HFFc6 (cell line): ENCODE results near the gene TRAF1. TPM values are rescaled to one million over a fixed set of nuclear protein-coding genes. Genes with fewer than 3 reads are reported as not detected.

ENCODE experiments used
- DNase-seq: peaks from one replicate; pipeline ENCODE4 v3.0.0-alpha.2; 2018
- H3K27ac Mint-ChIP-seq: 2 replicates; pipeline ENCODE4 v1.8.0; 2020; ENCODE audit warnings: mild to moderate bottlenecking, mixed read lengths
- H3K27me3 Mint-ChIP-seq: 2 replicates; pipeline ENCODE4 v1.8.0; 2021; ENCODE audit warnings: mild to moderate bottlenecking, moderate library complexity, mixed read lengths; ENCODE audit not compliant: insufficient read depth
- H3K36me3 Mint-ChIP-seq: 2 replicates; pipeline ENCODE4 v1.8.0; 2021; ENCODE audit warnings: low read depth, mixed read lengths
- H3K4me1 Mint-ChIP-seq: 2 replicates; pipeline ENCODE4 v1.8.0; 2020; ENCODE audit warnings: low read depth, mixed read lengths
- H3K4me3 Mint-ChIP-seq: 2 replicates; pipeline ENCODE4 v1.8.0; 2020; ENCODE audit warnings: mild to moderate bottlenecking, moderate library complexity, mixed read lengths
- H3K9me3 Mint-ChIP-seq: 2 replicates; pipeline ENCODE4 v1.8.0; 2020; ENCODE audit warnings: mild to moderate bottlenecking, mixed read lengths
- total RNA-seq, 6 experiments: library from RNA; stranded (reverse); fragmentation: NEBNext Ultra II Directional; extraction: Animal tissue kit (Norgen Biotek cat#: 25700); gene quantifications; 2 replicates in 1 of 6; 3 replicates in 5 of 6; pipeline ENCODE4 v1.2.3, GENCODE V29; 2021
- TF ChIP-seq, protein P1 (sequence below): fragments of 200-600 bp; sonication (generic); IDR thresholded peaks from 2 replicates; pipeline ENCODE4 v1.5.0; 2021; ENCODE audit warnings: antibody characterized with exemption, mild to moderate bottlenecking

Gene TRAF1
- total RNA-seq, 6 experiments from 2014 or later: 0.54 to 1.0 (median 0.87) TPM

DNA sequence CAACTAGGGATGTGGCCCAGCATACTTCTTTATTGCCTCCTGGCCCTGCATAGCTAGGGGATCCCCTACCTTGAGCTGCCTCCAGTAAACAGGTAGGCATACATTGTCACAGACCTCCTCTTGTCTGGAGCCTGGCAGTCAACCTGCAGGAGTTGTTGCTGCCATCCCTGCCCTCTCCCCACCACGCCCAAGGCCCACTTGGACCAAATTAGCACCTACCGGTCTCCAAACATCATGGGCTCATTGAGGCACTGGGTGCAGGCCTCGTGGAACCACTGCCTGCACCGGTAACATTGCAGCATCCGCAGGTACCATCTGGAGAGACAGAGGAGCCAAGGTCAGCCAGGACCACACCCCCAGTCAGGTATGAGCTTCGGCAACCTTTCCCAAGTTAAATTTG is 59.9 kb downstream of the TRAF1 start:
- TF ChIP-seq, protein P1, sequence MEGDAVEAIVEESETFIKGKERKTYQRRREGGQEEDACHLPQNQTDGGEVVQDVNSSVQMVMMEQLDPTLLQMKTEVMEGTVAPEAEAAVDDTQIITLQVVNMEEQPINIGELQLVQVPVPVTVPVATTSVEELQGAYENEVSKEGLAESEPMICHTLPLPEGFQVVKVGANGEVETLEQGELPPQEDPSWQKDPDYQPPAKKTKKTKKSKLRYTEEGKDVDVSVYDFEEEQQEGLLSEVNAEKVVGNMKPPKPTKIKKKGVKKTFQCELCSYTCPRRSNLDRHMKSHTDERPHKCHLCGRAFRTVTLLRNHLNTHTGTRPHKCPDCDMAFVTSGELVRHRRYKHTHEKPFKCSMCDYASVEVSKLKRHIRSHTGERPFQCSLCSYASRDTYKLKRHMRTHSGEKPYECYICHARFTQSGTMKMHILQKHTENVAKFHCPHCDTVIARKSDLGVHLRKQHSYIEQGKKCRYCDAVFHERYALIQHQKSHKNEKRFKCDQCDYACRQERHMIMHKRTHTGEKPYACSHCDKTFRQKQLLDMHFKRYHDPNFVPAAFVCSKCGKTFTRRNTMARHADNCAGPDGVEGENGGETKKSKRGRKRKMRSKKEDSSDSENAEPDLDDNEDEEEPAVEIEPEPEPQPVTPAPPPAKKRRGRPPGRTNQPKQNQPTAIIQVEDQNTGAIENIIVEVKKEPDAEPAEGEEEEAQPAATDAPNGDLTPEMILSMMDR: no peak
- Mint-ChIP-seq H3K27me3 (no peaks in the 10 kb centered on the region; the same call in 1 of the 2 replicates), H3K9me3 (no peaks in the 10 kb centered on the region), H3K36me3 (peaks cover 13% of the 10 kb centered on the region), H3K27ac (no peak overlapping the region), H3K4me1 (peaks cover 14% of the 10 kb centered on the region), H3K4me3 (no peak overlapping the region)
- DNase-seq: no peak

DNA sequence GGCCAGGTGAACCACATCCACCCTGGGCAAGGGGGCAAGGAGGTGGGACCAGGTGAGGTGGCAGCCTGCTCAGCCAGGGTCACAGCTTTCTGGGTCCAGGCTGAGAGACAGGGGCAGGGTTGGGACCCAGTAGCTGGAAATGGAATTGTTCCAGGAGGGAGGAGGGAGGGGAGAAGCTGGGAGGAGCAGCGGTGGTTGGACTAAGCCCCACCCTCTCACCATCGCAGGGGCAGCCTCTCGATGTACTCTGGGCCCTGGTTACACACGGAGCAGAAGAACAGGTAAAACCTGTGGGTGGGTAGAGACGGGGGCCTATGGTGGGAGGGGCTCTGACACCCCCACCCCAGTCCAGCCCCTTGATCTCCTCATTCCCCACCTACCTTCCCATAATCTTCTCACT is 60.8 kb downstream of the TRAF1 start:
- TF ChIP-seq, protein P1: no peak
- H3K27me3 Mint-ChIP-seq: no peaks in the 10 kb centered on the region; the same call in 1 of the 2 replicates
- no peak for DNase-seq
- H3K4me3 Mint-ChIP-seq: no peak overlapping the region
- no peak overlapping the region for H3K27ac Mint-ChIP-seq
- H3K36me3 Mint-ChIP-seq: peaks cover 7% of the 10 kb centered on the region; the same call in 1 of the 2 replicates
- no peaks in the 10 kb centered on the region for H3K9me3 Mint-ChIP-seq
- H3K4me1 Mint-ChIP-seq: peaks cover 14% of the 10 kb centered on the region

DNA sequence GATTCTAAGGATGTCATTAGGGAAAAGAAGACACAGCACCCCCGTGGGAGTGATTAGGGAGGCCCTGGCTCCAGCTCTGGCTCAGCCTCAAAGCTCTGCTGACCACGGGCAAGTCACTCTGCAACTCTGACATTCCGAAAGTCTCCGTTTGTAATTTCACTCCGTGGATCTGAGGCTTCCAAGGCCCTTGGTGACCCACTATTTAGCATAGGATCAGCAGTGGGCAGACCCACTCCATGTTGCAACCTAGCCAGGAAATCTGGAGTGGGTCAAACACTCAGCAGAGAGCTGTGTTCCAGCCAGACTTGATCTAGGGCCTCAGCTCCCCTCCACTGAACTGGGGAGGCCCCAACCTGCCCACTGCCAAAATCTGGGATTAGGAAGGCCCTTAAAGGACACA is 61.4 kb downstream of the TRAF1 start:
- TF ChIP-seq, protein P1: no peak
- no peaks in the 10 kb centered on the region for H3K9me3 Mint-ChIP-seq
- H3K36me3 Mint-ChIP-seq: peaks cover 12% of the 10 kb centered on the region; the same call in 1 of the 2 replicates
- no peak for DNase-seq
- no peak overlapping the region for H3K27ac Mint-ChIP-seq
- no peak overlapping the region for H3K4me3 Mint-ChIP-seq
- peaks cover 14% of the 10 kb centered on the region for H3K4me1 Mint-ChIP-seq
- peaks cover 1% of the 10 kb centered on the region; the same call in 1 of the 2 replicates for H3K27me3 Mint-ChIP-seq

DNA sequence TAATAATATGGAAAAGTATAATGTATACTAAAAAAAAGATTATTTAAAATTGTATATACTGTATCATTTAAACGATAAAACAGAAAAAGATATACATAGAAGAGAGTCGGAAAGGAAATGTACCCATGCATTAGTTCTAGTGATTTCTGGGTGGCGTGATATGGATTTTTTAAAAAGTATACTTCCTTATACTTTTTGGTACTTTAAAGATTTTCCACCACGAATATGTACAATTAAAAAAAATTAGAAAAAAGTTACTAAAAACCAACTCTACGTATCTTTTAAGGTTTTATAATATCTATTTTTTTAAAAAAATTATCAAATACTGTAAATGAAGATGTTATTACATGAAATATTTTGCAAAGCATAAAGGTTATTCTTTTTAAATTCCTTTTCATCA is 61.9 kb downstream of the TRAF1 start:
- TF ChIP-seq, protein P1: no peak
- Mint-ChIP-seq H3K27ac (no peak overlapping the region), H3K4me1 (peaks cover 14% of the 10 kb centered on the region), H3K36me3 (peaks cover 12% of the 10 kb centered on the region; the same call in 1 of the 2 replicates), H3K4me3 (no peak overlapping the region), H3K9me3 (no peaks in the 10 kb centered on the region), H3K27me3 (peaks cover 3% of the 10 kb centered on the region; the same call in 1 of the 2 replicates)
- DNase-seq: no peak

DNA sequence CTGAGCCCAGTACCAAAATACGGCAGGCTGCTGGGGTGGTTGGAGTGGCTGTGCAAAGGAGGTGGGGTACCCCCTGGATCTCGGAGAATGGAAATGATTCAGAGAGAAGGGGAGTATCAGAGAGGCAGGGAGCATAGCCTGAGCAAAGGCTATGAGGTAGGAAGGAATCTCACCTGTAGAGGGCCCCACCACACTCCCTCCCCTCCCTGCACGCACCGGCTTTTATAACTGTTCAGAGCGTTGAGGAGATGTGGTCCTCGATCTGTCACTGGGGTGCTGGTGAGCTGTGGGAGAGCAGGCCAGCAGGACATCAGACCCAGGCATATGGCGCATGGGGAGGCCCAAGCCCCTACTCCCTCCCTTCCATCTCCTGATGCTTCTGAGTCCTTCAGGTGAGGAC is 62.8 kb downstream of the TRAF1 start:
- H3K27me3 Mint-ChIP-seq: peaks cover 3% of the 10 kb centered on the region; the same call in 1 of the 2 replicates
- peaks cover 12% of the 10 kb centered on the region; the same call in 1 of the 2 replicates for H3K36me3 Mint-ChIP-seq
- no peak overlapping the region for H3K27ac Mint-ChIP-seq
- H3K9me3 Mint-ChIP-seq: no peaks in the 10 kb centered on the region
- DNase-seq: no peak
- no peak overlapping the region for H3K4me3 Mint-ChIP-seq
- peaks cover 6% of the 10 kb centered on the region for H3K4me1 Mint-ChIP-seq
- TF ChIP-seq, protein P1: peak; percentile 28; the same call in 1 of the 2 replicates
